Naive thymus-derived CD4-positive, alpha-beta T cell (primary cell): Measurements from ENCODE around the gene SKAP1. TPM values are rescaled to one million over a fixed set of nuclear protein-coding genes. Genes with fewer than 3 reads are reported as not detected.
"Not testable (repeated sequence)": the region's sequence is repeated elsewhere in the genome, so short reads cannot be mapped to it uniquely, and the experiment has no call there.

Experiments used
- ATAC-seq: fragments of 150-1000 bp; cut with Tn5 transposase; 2 replicates; pipeline ENCODE4 v1.10.0; 2021; ENCODE audit warnings: mild to moderate bottlenecking, moderate library complexity
- CTCF ChIA-PET: fragments of 350-600 bp; sonication (Branson Sonifier 250); formaldehyde crosslinking; loops from one replicate; lab custom pipeline; 2021; ENCODE audit warnings: antibody characterized with exemption; lab: Charles Lee
- POLR2A ChIA-PET: fragments of 350-600 bp; sonication (Branson Sonifier 250); formaldehyde crosslinking; loops from one replicate; lab custom pipeline; 2021; ENCODE audit warnings: antibody characterized with exemption, inconsistent platforms; lab: Charles Lee
- DNase-seq, 9 donors: peaks; one replicate each; pipeline versions ENCODE4 v3.0.0 to v3.0.0-alpha.2; 2020 to 2022; ENCODE audit warnings: mixed read lengths in 1 of 9
- H3K27ac ChIP-seq: one replicate; pipeline ENCODE4 v1.7.0; 2013; ENCODE audit warnings: mild to moderate bottlenecking, low read depth, low read length, moderate library complexity
- H3K27me3 ChIP-seq, 2 donors: one replicate each; pipeline ENCODE4 v1.7.0; 2013; ENCODE audit warnings: low read length in 2 of 2, mild to moderate bottlenecking in 2 of 2, moderate library complexity in 2 of 2; ENCODE audit not compliant: control insufficient read depth in 2 of 2, insufficient read depth in 2 of 2
- H3K36me3 ChIP-seq, 3 experiments: 1 replicate in 2 of 3; 2 replicates in 1 of 3; pipeline ENCODE4 v1.7.0; 2013; ENCODE audit warnings: low read length in 3 of 3, mild to moderate bottlenecking in 3 of 3, moderate library complexity in 1 of 3; ENCODE audit not compliant: insufficient read depth in 3 of 3, control insufficient read depth in 2 of 3
- H3K4me1 ChIP-seq, 2 donors: one replicate each; pipeline ENCODE4 v1.7.0; 2013; ENCODE audit warnings: low read length in 2 of 2, mild to moderate bottlenecking in 2 of 2, moderate library complexity in 1 of 2; ENCODE audit not compliant: control insufficient read depth in 2 of 2, insufficient read depth in 2 of 2
- H3K4me3 ChIP-seq: 2 replicates; pipeline ENCODE4 v1.7.0; 2013; ENCODE audit warnings: mild to moderate bottlenecking, low read length
- H3K9me3 ChIP-seq, 3 experiments: 1 replicate in 2 of 3; 2 replicates in 1 of 3; pipeline ENCODE4 v1.7.0; 2013; ENCODE audit warnings: low read length in 3 of 3; ENCODE audit not compliant: control insufficient read depth in 2 of 3
- H3K27ac Mint-ChIP-seq, 9 donors: one replicate each; pipeline ENCODE4 v1.8.0; 2020 to 2022; ENCODE audit warnings: mixed read lengths in 9 of 9, mild to moderate bottlenecking in 8 of 9, moderate library complexity in 5 of 9, inconsistent platforms in 2 of 9
- H3K27me3 Mint-ChIP-seq, 5 donors: one replicate each; pipeline ENCODE4 v1.8.0; 2021 to 2022; ENCODE audit warnings: mixed read lengths in 5 of 5, mild to moderate bottlenecking in 1 of 5
- H3K36me3 Mint-ChIP-seq, 5 donors: one replicate each; pipeline ENCODE4 v1.8.0; 2020 to 2022; ENCODE audit warnings: mixed read lengths in 5 of 5, mild to moderate bottlenecking in 3 of 5, inconsistent platforms in 1 of 5
- H3K4me1 Mint-ChIP-seq, 7 donors: one replicate each; pipeline ENCODE4 v1.8.0; 2020 to 2022; ENCODE audit warnings: mixed read lengths in 7 of 7, mild to moderate bottlenecking in 3 of 7, inconsistent platforms in 1 of 7
- H3K4me3 Mint-ChIP-seq, 10 donors: one replicate each; pipeline ENCODE4 v1.8.0; 2020 to 2022; ENCODE audit warnings: mild to moderate bottlenecking in 10 of 10, mixed read lengths in 10 of 10, moderate library complexity in 6 of 10, inconsistent platforms in 2 of 10
- H3K9me3 Mint-ChIP-seq, 11 donors: one replicate each; pipeline ENCODE4 v1.8.0; 2020 to 2022; ENCODE audit warnings: mixed read lengths in 11 of 11, mild to moderate bottlenecking in 4 of 11, inconsistent platforms in 1 of 11, moderate library complexity in 1 of 11
- intact Hi-C, 2 donors: fragments of 100-400 bp; cut with micrococcal nuclease; formaldehyde crosslinking; loops; one replicate each; pipeline ENCODE4 v1.15.1; 2023
- polyA plus RNA-seq, 2 donors: library from polyadenylated mRNA; unstranded; fragments of 300-500 nt; fragmentation: Illumina TruSeq; gene quantifications; one replicate each; pipeline ENCODE4 v1.2.3, GENCODE V29; 2021
- total RNA-seq, 6 experiments: library from RNA in 5 of 6; stranded (reverse) in 5 of 6; gene quantifications; 1 replicate in 5 of 6; 2 replicates in 1 of 6; pipeline ENCODE4 v1.2.3 and lab custom pipeline; 2021 to 2026

Gene SKAP1
- total and polyA plus RNA-seq, 7 experiments from 2014 or later, result 99.3 to 289 (median 109) TPM

- no peak overlapping the region for H3K27ac Mint-ChIP-seq
Observed at GRCh38 chr17:48290378-48290777, 139.6 kb downstream of the SKAP1 start.

DNA sequence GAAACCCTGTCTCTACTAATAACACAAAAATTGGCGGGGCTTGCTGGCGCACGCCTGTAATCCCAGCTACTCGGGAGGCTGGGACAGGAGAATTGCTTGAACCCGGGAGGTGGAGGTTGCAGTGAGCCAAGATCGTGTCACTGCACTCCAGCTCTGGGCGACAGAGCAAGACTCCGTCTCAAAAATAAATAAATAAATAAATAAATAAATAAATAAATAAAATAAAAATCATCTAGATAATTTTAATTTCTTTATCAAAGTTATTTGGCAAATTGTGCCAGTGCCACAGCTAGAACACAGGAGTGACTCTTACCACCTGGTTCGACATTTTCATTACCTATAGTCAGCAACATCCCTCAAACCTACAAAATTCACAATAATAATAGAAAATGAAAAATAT is 143.1 kb downstream of the SKAP1 start:
- POLR2A ChIA-PET, result interaction anchor here (0.5 kb wide), 1 partner anchor 35 kb away, joined by 3 read pairs; no protein-coding TSS in a partner anchor
- H3K4me3 ChIP-seq, H3K27ac ChIP-seq, H3K9me3 Mint-ChIP-seq, H3K27ac Mint-ChIP-seq, H3K4me1 ChIP-seq, H3K36me3 ChIP-seq, ATAC-seq, DNase-seq, H3K9me3 ChIP-seq, CTCF ChIA-PET, H3K27me3 ChIP-seq, H3K4me3 Mint-ChIP-seq, H3K27me3 Mint-ChIP-seq, intact Hi-C loops: not testable (repeated sequence)
- Mint-ChIP-seq H3K36me3 (peaks cover 0 to 13% (median 5%) of the 10 kb centered on the region in 5 donors), H3K4me1 (peaks cover 10 to 44% (median 32%) of the 10 kb centered on the region in 7 donors)

More at GRCh38 chr17:48290378-48290777, 139.6 kb downstream of the SKAP1 start:
- Histone ChIP-seq H3K9me3 (no peaks in the 10 kb centered on the region), H3K4me1 (peaks cover 8 to 18% of the 10 kb centered on the region in 2 donors), H3K4me3 (no peak overlapping the region), H3K36me3 (no peaks in the 10 kb centered on the region), H3K27me3 (no peaks in the 10 kb centered on the region), H3K27ac (no peak overlapping the region)
- DNase-seq, result no peak
- no peaks in the 10 kb centered on the region for H3K9me3 Mint-ChIP-seq
- H3K27me3 Mint-ChIP-seq, result no peaks in the 10 kb centered on the region
- POLR2A ChIA-PET, result no interaction called here
- no peak for ATAC-seq
- intact Hi-C loops, result no loop called here
- CTCF ChIA-PET, result no interaction called here
- no peak overlapping the region for H3K4me3 Mint-ChIP-seq
- peaks cover 18 to 52% (median 43%) of the 10 kb centered on the region in 7 donors for H3K4me1 Mint-ChIP-seq
- H3K36me3 Mint-ChIP-seq, result peaks cover 0 to 20% (median 6%) of the 10 kb centered on the region in 5 donors

DNA sequence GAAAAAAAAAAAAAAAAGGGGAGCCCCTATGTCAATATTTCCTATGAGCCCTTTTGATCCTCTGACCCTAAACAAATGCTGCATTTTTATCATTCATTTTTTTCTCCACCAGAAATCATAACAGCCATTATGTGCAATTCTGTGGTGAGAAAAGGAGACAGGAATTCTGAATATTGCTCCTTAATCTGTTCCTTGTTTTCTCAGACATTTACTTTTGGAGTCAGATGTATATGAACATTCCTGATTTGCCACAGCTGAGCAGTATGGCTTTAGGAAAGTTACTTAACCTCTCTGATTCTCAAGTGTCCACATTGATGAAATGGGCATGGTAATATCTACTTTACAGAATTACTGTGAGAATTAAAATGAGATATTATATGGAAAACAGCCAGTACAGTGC is 144.4 kb downstream of the SKAP1 start:
- H3K27ac ChIP-seq, result no peak overlapping the region

DNA sequence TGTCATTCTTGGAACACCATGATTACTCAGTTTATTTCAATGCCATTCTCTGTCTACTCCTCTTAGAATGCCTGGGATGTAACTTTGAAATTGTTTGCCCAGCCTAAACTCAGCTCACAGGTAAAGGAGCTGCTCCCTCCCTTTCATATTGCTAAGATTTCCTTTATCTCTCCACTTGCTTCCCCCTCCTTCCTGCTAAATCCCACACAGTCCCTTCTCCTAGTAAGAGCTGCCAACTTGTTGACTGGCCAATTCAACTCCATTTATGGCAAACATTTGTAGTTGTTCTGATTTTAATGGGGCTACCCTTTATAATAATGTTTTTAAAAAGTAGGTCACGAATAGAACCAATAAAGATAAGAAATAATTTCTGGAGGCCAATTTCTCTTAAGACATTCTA is 146.1 kb downstream of the SKAP1 start:
- CTCF ChIA-PET, result interaction anchor here (1.1 kb wide), 1 partner anchor 21 kb away, joined by 4 read pairs; no protein-coding TSS in a partner anchor
- Mint-ChIP-seq H3K4me1 (peaks cover 8 to 32% (median 28%) of the 10 kb centered on the region in 7 donors), H3K9me3 (no peaks in the 10 kb centered on the region), H3K27me3 (no peaks in the 10 kb centered on the region), H3K4me3 (no peak overlapping the region), H3K36me3 (peaks cover 0 to 9% (median 4%) of the 10 kb centered on the region in 5 donors), H3K27ac (peak overlapping the region in 1 of 9 donors; percentile 39)
- POLR2A ChIA-PET, result no interaction called here
- Histone ChIP-seq H3K9me3 (no peaks in the 10 kb centered on the region), H3K27me3 (no peaks in the 10 kb centered on the region), H3K4me1 (no peaks in the 10 kb centered on the region), H3K36me3 (peaks cover 0 to under 1% (median 0%) of the 10 kb centered on the region in 3 experiments), H3K4me3 (no peak overlapping the region), H3K27ac (no peak overlapping the region)
- ATAC-seq (no peak), DNase-seq (no peak)
- intact Hi-C loops, result no loop called here

More for the DNA sequence above, 144.4 kb downstream of the SKAP1 start:
- no peaks in the 10 kb centered on the region for H3K4me1 ChIP-seq
- DNase-seq (no peak), ATAC-seq (no peak)
- H3K36me3 ChIP-seq, result no peaks in the 10 kb centered on the region
- Mint-ChIP-seq H3K9me3 (no peaks in the 10 kb centered on the region), H3K4me1 (peaks cover 8 to 40% (median 28%) of the 10 kb centered on the region in 7 donors), H3K4me3 (no peak overlapping the region), H3K36me3 (peaks cover 0 to 9% (median 4%) of the 10 kb centered on the region in 5 donors), H3K27me3 (no peaks in the 10 kb centered on the region), H3K27ac (no peak overlapping the region)
- ChIA-PET POLR2A (no interaction called here), CTCF (interaction anchor here (0.5 to 0.6 kb wide), 2 partner anchors 73 to 128 kb away, joined by 3 to 7 read pairs; no protein-coding TSS in a partner anchor)
- no peak overlapping the region for H3K4me3 ChIP-seq
- H3K27me3 ChIP-seq, result no peaks in the 10 kb centered on the region
- intact Hi-C loops, result no loop called here
- H3K9me3 ChIP-seq, result no peaks in the 10 kb centered on the region

GRCh38 chr17:48283411-48283810 is 146.6 kb downstream of the SKAP1 start:
- POLR2A ChIA-PET, result no interaction called here
- H3K9me3 Mint-ChIP-seq, result no peaks in the 10 kb centered on the region
- DNase-seq (no peak), ATAC-seq (no peak)
- H3K36me3 Mint-ChIP-seq, result peaks cover 0 to 11% (median 6%) of the 10 kb centered on the region in 5 donors
- no peak overlapping the region for H3K27ac Mint-ChIP-seq
- no peak overlapping the region for H3K4me3 Mint-ChIP-seq
- H3K4me1 ChIP-seq, result no peaks in the 10 kb centered on the region
- H3K4me1 Mint-ChIP-seq, result peaks cover 9 to 35% (median 28%) of the 10 kb centered on the region in 7 donors
- H3K27ac ChIP-seq, result no peak overlapping the region
- no peaks in the 10 kb centered on the region for H3K9me3 ChIP-seq
- H3K27me3 ChIP-seq, result no peaks in the 10 kb centered on the region
- CTCF ChIA-PET, result interaction anchor here (1.1 kb wide), 1 partner anchor 20 kb away, joined by 4 read pairs; no protein-coding TSS in a partner anchor
- no peaks in the 10 kb centered on the region for H3K27me3 Mint-ChIP-seq
- H3K36me3 ChIP-seq, result peaks cover 0 to 5% (median 0%) of the 10 kb centered on the region in 3 experiments
- no peak overlapping the region for H3K4me3 ChIP-seq
- intact Hi-C loops, result no loop called here

DNA sequence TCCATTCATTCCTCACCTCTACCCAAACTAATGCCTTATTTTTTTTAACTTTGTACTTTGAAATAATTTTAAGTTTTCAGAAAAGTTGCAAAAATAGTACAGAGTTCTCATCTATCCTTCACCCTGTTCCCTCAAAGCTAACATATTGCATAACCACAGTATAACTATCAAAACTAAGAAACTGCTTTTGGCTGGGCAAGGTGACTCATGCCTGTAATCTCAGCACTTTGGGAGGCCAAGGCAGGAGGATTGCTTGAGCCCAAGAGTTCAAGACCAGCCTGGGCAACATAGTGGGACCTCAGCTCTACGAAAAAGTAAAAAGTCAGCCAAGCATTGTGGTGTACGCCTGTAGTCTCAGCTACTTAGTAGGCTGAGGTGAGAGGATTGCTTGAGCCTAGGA is 147.7 kb downstream of the SKAP1 start:
- POLR2A ChIA-PET, result interaction anchor here (0.6 kb wide), 1 partner anchor 232 kb away, joined by 4 read pairs; no protein-coding TSS in a partner anchor
- H3K4me1 Mint-ChIP-seq, result peaks cover 10 to 35% (median 28%) of the 10 kb centered on the region in 7 donors
- ATAC-seq, result no peak

More for the DNA sequence above, 147.7 kb downstream of the SKAP1 start:
- no peak overlapping the region for H3K27ac ChIP-seq
- Mint-ChIP-seq H3K4me3 (no peak overlapping the region), H3K27ac (peak overlapping the region in 1 of 9 donors; percentile 21), H3K9me3 (no peaks in the 10 kb centered on the region), H3K27me3 (no peaks in the 10 kb centered on the region), H3K36me3 (peaks cover 0 to 14% (median 9%) of the 10 kb centered on the region in 5 donors)
- H3K4me1 ChIP-seq, result no peaks in the 10 kb centered on the region
- peaks cover 0 to 8% (median 0%) of the 10 kb centered on the region in 3 experiments for H3K36me3 ChIP-seq
- no peak for DNase-seq
- CTCF ChIA-PET, result no interaction called here
- intact Hi-C loops, result no loop called here
- no peaks in the 10 kb centered on the region for H3K9me3 ChIP-seq
- no peaks in the 10 kb centered on the region for H3K27me3 ChIP-seq
- no peak overlapping the region for H3K4me3 ChIP-seq
